WTC11 (cell line): ENCODE data around the gene PPOX. TPM values are rescaled to one million over a fixed set of nuclear protein-coding genes. Genes with fewer than 3 reads are reported as not detected.

ENCODE experiments used
- ATAC-seq: fragments of 200-7000 bp; cut with Tn5 transposase; 2 replicates; pipeline ENCODE4 v1.10.0; 2021; ENCODE audit warnings: mild to moderate bottlenecking, moderate library complexity
- CTCF ChIA-PET: fragments of 300-600 bp; sonication (Branson Sonifier 250); formaldehyde crosslinking; loops from one replicate; lab custom pipeline; 2021; ENCODE audit warnings: antibody characterized with exemption; lab: Charles Lee
- POLR2A ChIA-PET: fragments of 350-600 bp; sonication (Branson Sonifier 250); formaldehyde crosslinking; loops from one replicate; lab custom pipeline; 2021; ENCODE audit warnings: antibody characterized with exemption; lab: Charles Lee
- DNase-seq: peaks from one replicate; pipeline ENCODE4 v3.0.0; 2021; ENCODE audit warnings: low spot score
- H3K27ac Mint-ChIP-seq: 2 replicates; pipeline ENCODE4 v1.8.0; 2021; ENCODE audit warnings: mixed read lengths
- H3K27me3 Mint-ChIP-seq: 2 replicates; pipeline ENCODE4 v1.8.0; 2021; ENCODE audit warnings: low read depth, mild to moderate bottlenecking, moderate library complexity, mixed read lengths
- H3K36me3 Mint-ChIP-seq: 2 replicates; pipeline ENCODE4 v1.8.0; 2021; ENCODE audit warnings: mixed read lengths
- H3K4me1 Mint-ChIP-seq: 2 replicates; pipeline ENCODE4 v1.8.0; 2022; ENCODE audit warnings: mixed read lengths
- H3K4me3 Mint-ChIP-seq: 2 replicates; pipeline ENCODE4 v1.8.0; 2021; ENCODE audit warnings: mild to moderate bottlenecking, moderate library complexity, mixed read lengths
- H3K9me3 Mint-ChIP-seq: 2 replicates; pipeline ENCODE4 v1.8.0; 2021; ENCODE audit warnings: mixed read lengths
- ARID4B ChIP-seq: sonication (generic); formaldehyde crosslinking; IDR thresholded peaks from 2 replicates; pipeline ENCODE4 v1.8.0; 2023; ENCODE audit warnings: missing genetic modification reagents, mild to moderate bottlenecking, borderline replicate concordance
- ETV6 ChIP-seq: sonication (generic); formaldehyde crosslinking; IDR thresholded peaks from 2 replicates; pipeline ENCODE4 v1.8.1; 2022; ENCODE audit warnings: mild to moderate bottlenecking, missing genetic modification reagents
- GRHL2 ChIP-seq: fragments of 250-450 bp; sonication (Bioruptor Pico); IDR thresholded peaks from 2 replicates; pipeline ENCODE4 v1.8.0; 2022; ENCODE audit warnings: mild to moderate bottlenecking, moderate library complexity; ENCODE audit not compliant: insufficient replicate concordance, severe bottlenecking
- IRF2 ChIP-seq: sonication (generic); formaldehyde crosslinking; IDR thresholded peaks from 2 replicates; pipeline ENCODE4 v1.8.0; 2022; ENCODE audit warnings: low read depth, missing genetic modification reagents, borderline replicate concordance
- KAT7 ChIP-seq: sonication (generic); formaldehyde crosslinking; IDR thresholded peaks from 2 replicates; pipeline ENCODE4 v1.8.1; 2023; ENCODE audit warnings: missing genetic modification reagents, mild to moderate bottlenecking, borderline replicate concordance
- MLX ChIP-seq: sonication (generic); formaldehyde crosslinking; IDR thresholded peaks from 2 replicates; pipeline ENCODE4 v1.8.1; 2023; ENCODE audit warnings: mild to moderate bottlenecking, missing genetic modification reagents, moderate library complexity
- NFE2L1 ChIP-seq: sonication (generic); formaldehyde crosslinking; IDR thresholded peaks from 2 replicates; pipeline ENCODE4 v1.8.1; 2023; ENCODE audit warnings: missing genetic modification reagents
- OVOL2 ChIP-seq: fragments of 250-450 bp; sonication (Bioruptor Pico); IDR thresholded peaks from 2 replicates; pipeline ENCODE4 v1.9.0; 2021; ENCODE audit warnings: mild to moderate bottlenecking, borderline replicate concordance
- PRRX2 ChIP-seq: fragments of 250-450 bp; sonication (Bioruptor Pico); IDR thresholded peaks from 2 replicates; pipeline ENCODE4 v1.8.0; 2021; ENCODE audit warnings: mild to moderate bottlenecking
- SOX15 ChIP-seq: fragments of 250-450 bp; sonication (Bioruptor Pico); IDR thresholded peaks from 2 replicates; pipeline ENCODE4 v1.9.0; 2021; ENCODE audit warnings: mild to moderate bottlenecking
- TP53 ChIP-seq: sonication (generic); formaldehyde crosslinking; IDR thresholded peaks from 2 replicates; pipeline ENCODE4 v1.8.1; 2023; ENCODE audit warnings: mild to moderate bottlenecking, missing genetic modification reagents
- USF2 ChIP-seq: sonication (generic); formaldehyde crosslinking; IDR thresholded peaks from 2 replicates; pipeline ENCODE4 v1.8.1; 2023; ENCODE audit warnings: mild to moderate bottlenecking, missing genetic modification reagents, moderate library complexity
- ZNF232 ChIP-seq: sonication (generic); formaldehyde crosslinking; IDR thresholded peaks from 2 replicates; pipeline ENCODE4 v1.8.0; 2022; ENCODE audit warnings: mild to moderate bottlenecking, missing genetic modification reagents
- ZNF263 ChIP-seq: sonication (generic); formaldehyde crosslinking; IDR thresholded peaks from 2 replicates; pipeline ENCODE4 v1.8.1; 2022; ENCODE audit warnings: low read depth, mild to moderate bottlenecking, moderate library complexity, missing genetic modification reagents
- ZNF425 ChIP-seq: fragments of 250-450 bp; sonication (Bioruptor Pico); conservative IDR thresholded peaks from 2 replicates; pipeline ENCODE4 v1.9.0; 2021; ENCODE audit warnings: mild to moderate bottlenecking
- total RNA-seq: library from RNA; stranded (reverse); gene quantifications from 3 replicates; pipeline ENCODE4 v1.2.3, GENCODE V29; 2021
- TF ChIP-seq, protein P1 (sequence below): fragments of 250-450 bp; sonication (Bioruptor Pico); IDR thresholded peaks from 2 replicates; pipeline ENCODE4 v1.9.0; 2021; ENCODE audit warnings: moderate library complexity, mild to moderate bottlenecking, inconsistent platforms, borderline replicate concordance
- TF ChIP-seq, protein P2 (sequence below): fragments of 200-600 bp; IDR thresholded peaks from 2 replicates; pipeline ENCODE4 v1.8.0; 2022; ENCODE audit warnings: antibody characterized with exemption
- TF ChIP-seq, protein P3 (sequence below): sonication (generic); formaldehyde crosslinking; IDR thresholded peaks from 2 replicates; pipeline ENCODE4 v1.8.0; 2022; ENCODE audit warnings: mild to moderate bottlenecking, missing genetic modification reagents

PPOX gene
- total RNA-seq, 1 experiment from 2014 or later = 44.8 TPM

GRCh38 chr1:161176468-161177111, 10.4 kb downstream of the PPOX start:
- ATAC-seq (peak; percentile 4), DNase-seq (no peak)
- Mint-ChIP-seq H3K4me3 (peak overlapping the region; percentile 97), H3K4me1 (peaks cover 20% of the 10 kb centered on the region), H3K9me3 (no peaks in the 10 kb centered on the region), H3K36me3 (peaks cover 34% of the 10 kb centered on the region), H3K27me3 (no peaks in the 10 kb centered on the region)
- TF ChIP-seq GRHL2 (CRISPR knock-in tag) (no peak), IRF2 (CRISPR knock-in tag) (no peak), KAT7 (CRISPR knock-in tag) (no peak), ARID4B (CRISPR knock-in tag) (no peak), TP53 (0 out of 2 replicates have a peak, but pooled peaks have one; percentile 1), ZNF425 (no peak)
- TF ChIP-seq, protein P1, sequence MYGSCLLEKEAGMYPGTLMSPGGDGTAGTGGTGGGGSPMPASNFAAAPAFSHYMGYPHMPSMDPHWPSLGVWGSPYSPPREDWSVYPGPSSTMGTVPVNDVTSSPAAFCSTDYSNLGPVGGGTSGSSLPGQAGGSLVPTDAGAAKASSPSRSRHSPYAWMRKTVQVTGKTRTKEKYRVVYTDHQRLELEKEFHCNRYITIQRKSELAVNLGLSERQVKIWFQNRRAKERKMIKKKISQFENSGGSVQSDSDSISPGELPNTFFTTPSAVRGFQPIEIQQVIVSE (CRISPR knock-in tag) = no peak
- TF ChIP-seq, protein P2, sequence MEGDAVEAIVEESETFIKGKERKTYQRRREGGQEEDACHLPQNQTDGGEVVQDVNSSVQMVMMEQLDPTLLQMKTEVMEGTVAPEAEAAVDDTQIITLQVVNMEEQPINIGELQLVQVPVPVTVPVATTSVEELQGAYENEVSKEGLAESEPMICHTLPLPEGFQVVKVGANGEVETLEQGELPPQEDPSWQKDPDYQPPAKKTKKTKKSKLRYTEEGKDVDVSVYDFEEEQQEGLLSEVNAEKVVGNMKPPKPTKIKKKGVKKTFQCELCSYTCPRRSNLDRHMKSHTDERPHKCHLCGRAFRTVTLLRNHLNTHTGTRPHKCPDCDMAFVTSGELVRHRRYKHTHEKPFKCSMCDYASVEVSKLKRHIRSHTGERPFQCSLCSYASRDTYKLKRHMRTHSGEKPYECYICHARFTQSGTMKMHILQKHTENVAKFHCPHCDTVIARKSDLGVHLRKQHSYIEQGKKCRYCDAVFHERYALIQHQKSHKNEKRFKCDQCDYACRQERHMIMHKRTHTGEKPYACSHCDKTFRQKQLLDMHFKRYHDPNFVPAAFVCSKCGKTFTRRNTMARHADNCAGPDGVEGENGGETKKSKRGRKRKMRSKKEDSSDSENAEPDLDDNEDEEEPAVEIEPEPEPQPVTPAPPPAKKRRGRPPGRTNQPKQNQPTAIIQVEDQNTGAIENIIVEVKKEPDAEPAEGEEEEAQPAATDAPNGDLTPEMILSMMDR = no peak
- TF ChIP-seq, all 79 proteins: peak for 1
- H3K27ac Mint-ChIP-seq = peak overlapping the region; percentile 100; the same call in 1 of the 2 replicates
- ChIA-PET CTCF (interaction anchor here (1.1 to 2.5 kb wide), 13 partner anchors 8 to 205 kb away, joined by 3 to 41 read pairs (median 6); partner anchors contain the start of genes KLHDC9, NDUFS2, PPOX and TOMM40L), POLR2A (interaction anchor here (0.9 to 1.7 kb wide), 7 partner anchors 10 to 137 kb away, joined by 3 to 9 read pairs (median 3); partner anchors contain the start of genes ADAMTS4, DEDD, PPOX and SDHC)

- H3K4me1 Mint-ChIP-seq = peaks cover 20% of the 10 kb centered on the region
- ATAC-seq (peak; percentile 88), DNase-seq (peak; percentile 97)
- H3K36me3 Mint-ChIP-seq = peaks cover 27% of the 10 kb centered on the region
- peak within 1 kb of the TSS; percentile 100 for H3K27ac Mint-ChIP-seq
- POLR2A ChIA-PET = interaction anchor here (0.9 to 1.7 kb wide), 7 partner anchors 11 to 137 kb away, joined by 3 to 9 read pairs (median 3); partner anchors contain the start of genes ADAMTS4, DEDD, PPOX and SDHC
- H3K9me3 Mint-ChIP-seq = no peaks in the 10 kb centered on the region
- CTCF ChIA-PET = interaction anchor here (1.0 to 2.5 kb wide), 14 partner anchors 9 to 205 kb away, joined by 3 to 41 read pairs (median 6); partner anchors contain the start of genes KLHDC9, NDUFS2, PPOX and TOMM40L
- peak within 1 kb of the TSS; percentile 97 for H3K4me3 Mint-ChIP-seq
- H3K27me3 Mint-ChIP-seq = no peaks in the 10 kb centered on the region
- TF ChIP-seq PRRX2 (CRISPR knock-in tag) (no peak), TP53 (0 out of 2 replicates have a peak, but pooled peaks have one; percentile 46), ZNF263 (CRISPR knock-in tag) (no peak; the same call in 1 of the 2 replicates), USF2 (CRISPR knock-in tag) (peak; percentile 59), ZNF232 (CRISPR knock-in tag) (peak; percentile 84; the same call in 1 of the 2 replicates), MLX (CRISPR knock-in tag) (peak; percentile 74; the same call in 1 of the 2 replicates), ETV6 (peak; percentile 59; the same call in 1 of the 2 replicates), NFE2L1 (peak; percentile 31; the same call in 1 of the 2 replicates), OVOL2 (CRISPR knock-in tag) (no peak), SOX15 (CRISPR knock-in tag) (no peak)
- TF ChIP-seq, protein P3, sequence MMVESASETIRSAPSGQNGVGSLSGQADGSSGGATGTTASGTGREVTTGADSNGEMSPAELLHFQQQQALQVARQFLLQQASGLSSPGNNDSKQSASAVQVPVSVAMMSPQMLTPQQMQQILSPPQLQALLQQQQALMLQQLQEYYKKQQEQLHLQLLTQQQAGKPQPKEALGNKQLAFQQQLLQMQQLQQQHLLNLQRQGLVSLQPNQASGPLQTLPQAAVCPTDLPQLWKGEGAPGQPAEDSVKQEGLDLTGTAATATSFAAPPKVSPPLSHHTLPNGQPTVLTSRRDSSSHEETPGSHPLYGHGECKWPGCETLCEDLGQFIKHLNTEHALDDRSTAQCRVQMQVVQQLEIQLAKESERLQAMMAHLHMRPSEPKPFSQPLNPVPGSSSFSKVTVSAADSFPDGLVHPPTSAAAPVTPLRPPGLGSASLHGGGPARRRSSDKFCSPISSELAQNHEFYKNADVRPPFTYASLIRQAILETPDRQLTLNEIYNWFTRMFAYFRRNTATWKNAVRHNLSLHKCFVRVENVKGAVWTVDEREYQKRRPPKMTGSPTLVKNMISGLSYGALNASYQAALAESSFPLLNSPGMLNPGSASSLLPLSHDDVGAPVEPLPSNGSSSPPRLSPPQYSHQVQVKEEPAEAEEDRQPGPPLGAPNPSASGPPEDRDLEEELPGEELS (CRISPR knock-in tag) = peak; percentile 78
Measured at GRCh38 chr1:161177112-161177935, 11.1 kb downstream of the PPOX start, which contains the start of gene B4GALT3. Gene B4GALT3, minus strand, starts transcription at chr1:161177507. Its CDS starts 1,447 bp downstream, at chr1:161176060.
